PC-3 (cell line): ENCODE results near the gene FOXN3.

Source experiments
- CTCF ChIP-seq: fragments of 300-600 bp; sonication (generic); conservative IDR thresholded peaks from 2 replicates; pipeline ENCODE4 v1.5.1; 2017; ENCODE audit warnings: antibody characterized with exemption, low read depth, mild to moderate bottlenecking, low read length
- EZH2 ChIP-seq: fragments of 300-600 bp; sonication (generic); IDR thresholded peaks from one replicate; pipeline ENCODE4 v1.6.1; 2017; ENCODE audit warnings: antibody characterized with exemption, mild to moderate bottlenecking, low read length; ENCODE audit not compliant: unreplicated experiment
- EZH2phosphoT487 ChIP-seq: fragments of 300-600 bp; sonication (generic); IDR thresholded peaks from 2 replicates; pipeline ENCODE4 v1.6.1; 2018; ENCODE audit warnings: mild to moderate bottlenecking, antibody characterized with exemption, low read length, borderline replicate concordance

- no peak for TF ChIP-seq CTCF
- TF ChIP-seq EZH2, result no peak
- TF ChIP-seq EZH2phosphoT487, result no peak
Observed at GRCh38 chr14:89125216-89125615, 291.8 kb downstream of the FOXN3 start.
